RKO (cell line): Measurements from ENCODE around the gene PGAP3.

Experiments
- DNase-seq: peaks from one replicate; pipeline ENCODE4 v3.0.0-alpha.2; 2016; ENCODE audit warnings: low spot score

PGAP3 gene

DNA sequence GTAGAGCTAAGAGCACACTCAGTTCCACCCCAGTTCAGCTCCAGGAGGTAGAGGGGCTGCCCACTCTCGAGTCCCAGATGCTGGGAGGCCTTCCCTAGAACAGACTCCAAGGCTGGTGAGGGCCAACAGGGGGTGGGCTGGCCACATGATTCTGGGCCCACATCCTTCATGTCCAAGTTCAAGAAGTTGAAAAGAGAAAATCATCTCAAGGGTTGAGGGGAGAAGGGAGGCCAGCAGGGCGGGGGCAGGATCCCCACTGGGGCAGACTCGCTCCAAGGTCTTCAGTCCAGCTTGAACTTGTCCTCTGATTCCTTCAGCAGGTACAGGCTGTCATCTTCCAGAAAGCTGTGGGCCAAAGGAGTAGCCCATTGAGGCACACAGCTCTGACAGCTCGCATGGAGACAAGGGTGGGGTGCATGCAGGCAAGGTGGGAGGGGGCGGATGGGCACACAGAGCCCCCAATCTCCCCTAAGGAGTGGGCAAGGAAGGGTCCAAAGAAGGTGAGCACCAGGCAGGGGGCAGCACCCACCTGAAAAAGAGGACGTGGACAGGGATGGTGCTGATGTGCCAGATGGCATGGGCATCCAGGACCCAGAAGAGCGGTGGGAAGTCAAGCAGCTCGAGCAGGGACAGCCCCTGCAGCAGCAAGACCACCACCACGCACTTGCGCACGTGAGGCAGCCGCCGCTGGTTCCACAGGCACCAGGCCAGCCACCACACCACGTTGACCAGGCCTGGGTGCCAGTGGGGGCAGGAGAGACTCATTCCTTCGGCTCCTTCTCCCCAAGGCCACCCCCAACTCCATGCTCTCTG lies 15.1 kb downstream of the PGAP3 start:
- no peak for DNase-seq

- no peak for DNase-seq
These were observed 16.0 kb downstream of the PGAP3 start for GRCh38 chr17:39671651-39672521.

- DNase-seq, result no peak
These were observed 17.1 kb downstream of the PGAP3 start for GRCh38 chr17:39670746-39671145.

GRCh38 chr17:39669897-39670735 lies 17.7 kb downstream of the PGAP3 start:
- DNase-seq, result no peak

GRCh38 chr17:39667945-39668924 lies 19.6 kb downstream of the PGAP3 start, which contains the start of gene PNMT:
TSS of gene PNMT (plus strand) at chr17:39668453. CDS start at chr17:39668476, 23 bp downstream.
- DNase-seq, result no peak

- DNase-seq, result no peak
These were observed 20.5 kb downstream of the PGAP3 start for GRCh38 chr17:39667262-39667944.

- DNase-seq, result no peak
These were observed 21.1 kb downstream of the PGAP3 start for GRCh38 chr17:39666601-39667261.

DNA sequence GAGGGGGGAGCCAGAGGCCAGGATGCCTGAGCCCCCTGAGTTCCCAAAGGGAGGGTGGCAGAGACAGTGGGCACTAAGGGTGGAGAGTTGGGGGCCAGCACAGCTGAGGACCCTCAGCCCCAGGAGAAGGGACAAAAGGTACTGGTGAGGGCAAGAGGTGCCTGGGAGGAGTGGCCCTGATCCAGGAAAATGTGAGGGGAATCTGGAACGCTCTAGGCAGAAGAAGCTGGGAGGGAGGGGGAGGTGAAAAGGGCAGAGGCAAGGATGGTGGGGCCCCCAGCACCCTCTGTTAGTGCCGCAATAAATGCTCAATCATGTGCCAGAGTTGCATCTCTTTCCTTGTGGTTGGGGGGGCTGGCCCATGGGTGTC lies 21.6 kb downstream of the PGAP3 start:
- DNase-seq, result no peak

DNA sequence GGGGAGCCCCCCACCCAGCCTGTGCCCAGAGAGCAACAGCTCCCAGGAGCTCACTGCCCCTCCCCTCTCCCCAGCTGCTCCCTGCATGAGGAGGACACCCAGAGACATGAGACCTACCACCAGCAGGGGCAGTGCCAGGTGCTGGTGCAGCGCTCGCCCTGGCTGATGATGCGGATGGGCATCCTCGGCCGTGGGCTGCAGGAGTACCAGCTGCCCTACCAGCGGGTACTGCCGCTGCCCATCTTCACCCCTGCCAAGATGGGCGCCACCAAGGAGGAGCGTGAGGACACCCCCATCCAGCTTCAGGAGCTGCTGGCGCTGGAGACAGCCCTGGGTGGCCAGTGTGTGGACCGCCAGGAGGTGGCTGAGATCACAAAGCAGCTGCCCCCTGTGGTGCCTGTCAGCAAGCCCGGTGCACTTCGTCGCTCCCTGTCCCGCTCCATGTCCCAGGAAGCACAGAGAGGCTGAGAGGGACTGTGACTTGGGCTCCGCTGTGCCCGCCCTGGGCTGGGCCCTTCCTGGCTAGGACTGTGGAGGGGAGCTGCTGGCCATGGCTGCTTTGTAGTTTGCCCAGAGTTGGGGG lies 22.1 kb downstream of the PGAP3 start:
- DNase-seq, result no peak

DNA sequence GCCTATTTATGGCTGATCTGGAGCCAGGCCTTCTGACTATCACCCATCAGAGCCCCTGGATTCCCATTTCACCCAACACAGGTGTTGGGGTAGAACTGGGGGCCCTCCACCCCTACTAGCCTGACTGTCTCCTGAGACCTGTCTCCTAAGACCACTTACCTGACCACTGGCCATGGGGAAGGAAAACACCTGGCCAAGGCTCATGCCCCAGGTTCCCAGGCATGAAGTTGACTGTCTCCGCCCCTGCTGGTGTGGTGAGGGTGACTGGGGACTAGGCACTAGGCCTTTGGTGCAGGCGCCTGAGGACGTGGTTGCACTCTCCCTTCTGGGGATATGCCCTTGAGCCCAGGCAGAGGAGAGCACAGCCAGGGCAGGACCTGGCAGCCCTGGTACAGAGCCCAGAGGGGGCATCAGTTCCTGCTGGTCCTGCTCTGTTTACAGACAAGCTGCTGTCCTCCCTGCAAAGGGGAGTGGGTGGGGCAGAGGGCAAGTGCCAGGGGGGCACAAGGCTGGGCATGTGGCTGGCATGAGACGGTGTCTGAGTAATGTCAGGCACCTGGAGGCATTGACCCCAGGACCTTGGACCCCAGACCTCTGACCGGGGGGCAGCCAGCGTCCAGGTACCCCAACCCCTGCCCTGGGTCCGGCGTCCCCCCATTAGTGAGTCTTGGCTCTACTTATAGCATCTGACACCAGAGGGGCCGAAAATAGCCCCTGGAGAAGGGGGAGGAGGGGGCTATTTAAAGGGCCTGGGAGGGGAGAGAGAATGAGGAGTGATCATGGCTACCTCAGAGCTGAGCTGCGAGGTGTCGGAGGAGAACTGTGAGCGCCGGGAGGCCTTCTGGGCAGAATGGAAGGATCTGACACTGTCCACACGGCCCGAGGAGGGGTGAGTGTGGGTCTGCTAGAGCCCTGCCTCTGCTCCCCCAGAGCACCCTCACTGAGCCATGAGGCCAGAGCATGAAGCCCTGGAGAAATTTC lies 23.0 kb downstream of the PGAP3 start, which contains the start of gene TCAP:
TCAP (plus strand) TSS at position 769 of the 981 bp plus-strand sequence; CDS start at position 780, 11 bp downstream.
- no peak for DNase-seq

DNA sequence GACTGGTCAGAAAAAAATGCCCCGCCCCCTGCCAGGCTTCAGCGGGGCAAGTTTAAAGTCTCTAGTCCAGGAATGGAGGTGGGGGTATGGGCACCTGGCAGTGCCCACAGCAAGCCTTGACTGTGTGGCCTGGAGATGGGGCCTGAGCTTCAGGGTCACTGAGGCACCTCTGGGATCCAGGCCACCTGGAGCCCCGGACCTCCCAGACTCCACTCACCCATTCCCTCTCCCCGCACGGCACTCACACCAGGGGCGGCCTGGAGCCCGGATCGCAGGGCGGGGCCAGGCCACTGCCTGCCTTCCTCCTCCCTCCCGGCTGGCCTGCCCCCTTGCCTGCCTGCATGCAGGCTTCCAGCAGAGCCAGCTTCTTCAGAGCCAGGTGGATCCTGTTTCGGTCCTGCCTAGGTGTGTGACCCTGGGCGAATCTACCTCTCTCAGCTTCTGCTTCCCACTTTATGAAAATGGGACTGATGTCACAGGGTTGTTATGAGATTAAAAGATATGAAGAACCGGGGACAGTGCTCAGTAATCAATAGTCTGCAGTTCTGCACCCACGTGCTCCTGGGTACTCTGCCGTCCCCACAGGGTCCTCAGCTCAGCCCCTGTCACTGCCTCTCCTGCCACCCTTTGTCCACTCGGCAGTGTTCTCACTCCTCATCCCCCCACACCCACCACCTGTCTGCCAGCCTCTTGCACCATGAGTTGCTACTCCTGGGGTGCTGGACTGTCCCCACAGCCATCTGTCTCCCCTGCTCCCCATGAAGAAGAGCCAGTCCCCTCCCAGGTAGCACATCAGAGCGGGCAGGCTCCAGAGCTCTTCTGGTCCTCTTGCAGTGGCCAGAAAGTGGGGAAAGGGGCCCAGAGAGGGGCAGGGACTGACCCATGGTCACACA lies 23.9 kb downstream of the PGAP3 start:
- no peak for DNase-seq

GRCh38 chr17:39663340-39663687 lies 24.5 kb downstream of the PGAP3 start:
- no peak for DNase-seq

- no peak for DNase-seq
These were observed 25.1 kb downstream of the PGAP3 start for GRCh38 chr17:39662551-39663339.

- DNase-seq, result no peak
These were observed 25.9 kb downstream of the PGAP3 start for GRCh38 chr17:39661744-39662541.
